Measurements from ENCODE around the gene VSNL1. TPM values are rescaled to one million over a fixed set of nuclear protein-coding genes. Genes with fewer than 3 reads are reported as not detected.

Gene VSNL1
- total and polyA plus RNA-seq, 10 of the 15 experiments (the other 5 are each of a cell fraction or from before 2014, with no cell fraction given), result 0.04 to 0.30 (median 0.12) TPM; not detected in 4

DNA sequence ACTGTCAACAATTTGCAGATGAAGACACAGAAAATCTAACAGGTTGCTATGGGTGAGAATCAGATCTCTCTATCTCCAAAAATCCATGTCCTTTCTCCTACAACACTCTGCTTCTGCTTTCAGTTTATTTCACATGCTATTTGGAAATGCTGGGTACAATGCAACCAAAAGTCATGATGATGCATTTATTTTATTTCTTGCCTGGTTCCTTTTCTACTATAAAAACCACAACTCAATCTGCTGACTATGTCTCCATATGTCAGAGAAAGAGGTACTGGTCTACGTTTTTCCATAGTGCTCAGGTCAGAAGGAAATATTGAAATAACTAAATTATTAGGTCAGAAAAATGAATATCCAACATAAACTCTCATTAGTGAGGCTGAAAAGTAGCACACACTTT is 42.8 kb upstream of the VSNL1 start (continued):
- TF ChIP-seq ZNF622 (IDR thresholded peaks at IDR 0.05), result no peak
- no peak for TF ChIP-seq MXI1 (IDR thresholded peaks at IDR 0.05; ENCODE audit: low read depth, low read length)
- TF ChIP-seq TCF12 (IDR thresholded peaks at IDR 0.05; ENCODE audit: low read depth, low read length), result no peak
- TF ChIP-seq SMC3 (IDR thresholded peaks at IDR 0.05; ENCODE audit: borderline replicate concordance, low read length), result no peak
- TF ChIP-seq NFYB (IDR thresholded peaks at IDR 0.05; ENCODE audit: insufficient read depth, low read depth, low read length), result no peak
- TF ChIP-seq, protein P1, sequence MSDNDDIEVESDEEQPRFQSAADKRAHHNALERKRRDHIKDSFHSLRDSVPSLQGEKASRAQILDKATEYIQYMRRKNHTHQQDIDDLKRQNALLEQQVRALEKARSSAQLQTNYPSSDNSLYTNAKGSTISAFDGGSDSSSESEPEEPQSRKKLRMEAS (IDR thresholded peaks at IDR 0.05; ENCODE audit: low read depth, low read length), result no peak
- TF ChIP-seq, protein P2, sequence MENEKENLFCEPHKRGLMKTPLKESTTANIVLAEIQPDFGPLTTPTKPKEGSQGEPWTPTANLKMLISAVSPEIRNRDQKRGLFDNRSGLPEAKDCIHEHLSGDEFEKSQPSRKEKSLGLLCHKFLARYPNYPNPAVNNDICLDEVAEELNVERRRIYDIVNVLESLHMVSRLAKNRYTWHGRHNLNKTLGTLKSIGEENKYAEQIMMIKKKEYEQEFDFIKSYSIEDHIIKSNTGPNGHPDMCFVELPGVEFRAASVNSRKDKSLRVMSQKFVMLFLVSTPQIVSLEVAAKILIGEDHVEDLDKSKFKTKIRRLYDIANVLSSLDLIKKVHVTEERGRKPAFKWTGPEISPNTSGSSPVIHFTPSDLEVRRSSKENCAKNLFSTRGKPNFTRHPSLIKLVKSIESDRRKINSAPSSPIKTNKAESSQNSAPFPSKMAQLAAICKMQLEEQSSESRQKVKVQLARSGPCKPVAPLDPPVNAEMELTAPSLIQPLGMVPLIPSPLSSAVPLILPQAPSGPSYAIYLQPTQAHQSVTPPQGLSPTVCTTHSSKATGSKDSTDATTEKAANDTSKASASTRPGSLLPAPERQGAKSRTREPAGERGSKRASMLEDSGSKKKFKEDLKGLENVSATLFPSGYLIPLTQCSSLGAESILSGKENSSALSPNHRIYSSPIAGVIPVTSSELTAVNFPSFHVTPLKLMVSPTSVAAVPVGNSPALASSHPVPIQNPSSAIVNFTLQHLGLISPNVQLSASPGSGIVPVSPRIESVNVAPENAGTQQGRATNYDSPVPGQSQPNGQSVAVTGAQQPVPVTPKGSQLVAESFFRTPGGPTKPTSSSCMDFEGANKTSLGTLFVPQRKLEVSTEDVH (IDR thresholded peaks at IDR 0.05; ENCODE audit: low read depth, partially characterized antibody), result no peak
- TF ChIP-seq SREBF1 (IDR thresholded peaks at IDR 0.05; ENCODE audit: low read length), result no peak
- TF ChIP-seq NFYA (IDR thresholded peaks at IDR 0.05; ENCODE audit: borderline replicate concordance, low read depth, low read length), result no peak

Data from GM12878 (cell line).